GM18505 (cell line): Measurements from ENCODE around the gene SLC9A8.

Experiments used
- ATAC-seq: cut with Tn5 transposase; IDR thresholded peaks from one replicate; pipeline ENCODE4 v1.9.1; 2021; ENCODE audit not compliant: unreplicated experiment
- POLR2A ChIP-seq: IDR thresholded peaks from 4 replicates; pipeline ENCODE4 v1.6.1; 2011; ENCODE audit warnings: borderline replicate concordance; ENCODE audit not compliant: insufficient read depth, insufficient read length; ENCODE audit errors: extremely low read depth

Gene SLC9A8

DNA sequence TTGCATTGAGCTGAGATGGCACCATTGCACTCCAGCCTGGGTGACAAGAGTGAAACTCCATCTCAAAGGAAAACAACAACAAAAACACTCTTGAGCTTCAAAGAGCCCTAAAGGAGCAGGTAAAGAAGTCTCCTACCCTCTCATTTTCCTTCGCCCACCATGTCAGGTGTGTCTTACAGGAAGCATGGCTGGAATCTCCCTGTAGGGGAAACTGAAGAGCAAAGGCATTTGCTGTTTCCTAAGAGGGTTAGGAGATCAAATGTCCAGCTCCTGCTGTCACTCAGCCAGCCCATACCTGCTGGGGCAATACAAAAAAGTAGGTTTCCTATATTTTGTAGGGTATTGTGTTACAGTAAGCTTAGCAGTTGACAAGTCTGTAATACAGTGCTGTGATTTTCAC lies 59.4 kb downstream of the SLC9A8 start:
- ATAC-seq = no peak
- TF ChIP-seq POLR2A = no peak

DNA sequence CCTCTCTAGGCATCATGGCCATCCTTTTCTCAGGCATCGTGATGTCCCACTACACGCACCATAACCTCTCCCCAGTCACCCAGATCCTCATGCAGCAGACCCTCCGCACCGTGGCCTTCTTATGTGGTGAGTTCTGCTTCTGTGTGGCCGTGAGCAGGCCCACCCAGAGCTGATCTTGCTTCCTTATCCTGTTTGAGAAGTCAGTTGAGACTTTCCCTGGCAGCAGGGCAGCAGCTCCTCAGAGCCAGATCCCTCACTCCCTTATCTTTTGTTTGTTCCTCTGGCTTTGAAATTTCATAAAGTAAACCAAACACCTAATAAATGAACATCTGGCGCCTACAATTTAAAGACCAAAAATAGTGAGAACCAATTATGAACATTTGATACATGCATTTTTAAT lies 62.1 kb downstream of the SLC9A8 start:
- no peak for TF ChIP-seq POLR2A
- no peak for ATAC-seq

DNA sequence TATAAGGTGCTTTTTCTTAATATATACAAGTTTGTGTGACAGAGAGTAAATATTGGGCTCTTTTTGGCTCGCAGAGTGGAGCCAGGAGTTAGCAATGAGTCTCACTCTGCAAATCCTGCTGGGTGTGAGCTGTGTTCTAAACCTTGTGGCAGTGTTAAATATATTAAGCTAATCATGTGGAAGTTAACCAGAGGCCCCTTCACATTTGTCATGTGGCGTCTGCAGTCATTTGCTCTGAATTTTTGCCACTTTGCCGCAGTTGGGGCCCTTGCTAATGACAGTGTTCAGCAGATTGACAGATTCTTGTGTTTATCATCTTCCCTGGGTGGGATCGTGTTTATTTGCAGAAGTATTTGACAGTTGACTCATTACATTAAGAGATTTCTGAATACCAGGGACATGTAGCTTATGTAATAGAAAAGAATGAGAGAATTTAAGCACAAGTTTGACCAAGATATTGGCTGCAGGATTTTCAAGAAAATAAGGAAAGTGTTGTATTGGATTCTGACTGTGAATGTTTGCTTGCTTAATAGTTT lies 64.8 kb downstream of the SLC9A8 start:
- TF ChIP-seq POLR2A = no peak
- ATAC-seq = no peak

- TF ChIP-seq POLR2A = no peak
- ATAC-seq = no peak
Measured at GRCh38 chr20:49878977-49879376, 66.3 kb downstream of the SLC9A8 start.

- no peak for TF ChIP-seq POLR2A
- ATAC-seq = no peak
Measured at GRCh38 chr20:49880177-49880576, 67.5 kb downstream of the SLC9A8 start.

DNA sequence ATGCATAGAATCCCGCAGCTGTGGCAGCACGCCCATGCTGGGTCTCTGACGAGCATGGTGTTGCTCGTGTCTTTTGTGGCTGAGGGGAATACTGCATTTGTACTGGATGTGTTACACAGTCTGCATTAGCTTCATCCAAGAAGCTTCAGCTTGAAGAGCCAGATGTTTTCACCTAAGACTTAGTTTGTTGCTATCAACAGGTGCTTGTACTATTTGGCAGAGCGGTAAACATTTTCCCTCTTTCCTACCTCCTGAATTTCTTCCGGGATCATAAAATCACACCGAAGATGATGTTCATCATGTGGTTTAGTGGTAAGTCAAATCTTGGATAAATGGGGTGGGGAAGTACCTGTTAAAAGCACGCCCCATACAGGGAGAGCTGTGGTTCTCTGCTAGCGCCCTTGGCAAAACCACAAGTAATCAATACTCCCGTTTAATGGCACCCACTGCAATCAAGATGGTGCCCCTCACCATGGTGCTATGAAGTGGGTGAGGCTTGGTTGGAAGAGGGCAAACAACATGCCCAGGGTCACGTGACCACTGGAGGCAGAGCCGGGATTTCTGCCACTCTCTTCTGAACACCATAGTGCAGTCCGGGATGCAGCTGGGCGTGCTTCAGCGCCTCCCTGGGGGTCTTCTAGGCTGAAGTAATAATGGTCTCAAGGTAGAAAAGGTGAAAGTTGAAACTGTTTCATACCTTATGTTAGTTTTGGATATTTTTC lies 68.3 kb downstream of the SLC9A8 start:
- no peak for TF ChIP-seq POLR2A
- ATAC-seq = no peak

GRCh38 chr20:49882171-49882970 lies 69.7 kb downstream of the SLC9A8 start:
- no peak for ATAC-seq
- TF ChIP-seq POLR2A = no peak

GRCh38 chr20:49883246-49883802 lies 70.7 kb downstream of the SLC9A8 start:
- no peak for TF ChIP-seq POLR2A
- no peak for ATAC-seq

DNA sequence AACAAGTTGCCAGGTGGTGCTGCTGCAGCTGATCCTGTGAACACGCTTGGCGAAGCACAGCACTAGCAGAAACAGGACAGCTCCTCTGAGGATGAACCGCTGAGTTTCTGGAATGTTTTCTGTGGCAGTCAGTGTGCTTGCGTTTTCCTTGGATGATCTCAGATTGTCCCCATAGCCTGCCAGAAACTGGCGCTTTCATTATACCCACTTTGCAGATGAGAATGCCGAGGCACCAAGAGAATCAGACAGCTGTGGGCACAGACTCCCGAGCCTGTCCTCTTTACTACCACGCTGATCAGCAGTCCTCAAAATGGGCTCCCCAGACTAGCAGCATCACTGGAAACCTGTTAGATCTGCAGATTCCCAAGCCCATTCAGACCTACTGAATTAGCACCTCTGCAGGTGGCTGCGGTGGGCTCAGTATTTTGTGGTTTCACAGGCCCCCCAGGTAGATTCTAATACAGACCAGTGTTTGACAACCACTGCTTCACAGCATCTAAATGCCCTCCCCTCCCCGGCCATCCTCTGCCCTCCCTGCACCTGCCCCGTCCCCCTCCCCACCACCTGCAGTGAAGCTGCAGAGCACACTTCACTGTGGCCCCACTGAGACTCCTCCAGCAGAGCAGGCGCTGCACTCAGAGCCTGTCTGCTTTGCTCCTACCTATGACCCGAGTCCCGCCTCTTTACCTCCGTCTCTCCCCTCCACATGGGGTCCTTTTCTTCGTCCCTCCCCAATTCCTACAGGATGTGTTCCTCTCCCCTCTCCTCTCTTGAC lies 73.1 kb downstream of the SLC9A8 start:
- no peak for TF ChIP-seq POLR2A
- ATAC-seq = no peak

DNA sequence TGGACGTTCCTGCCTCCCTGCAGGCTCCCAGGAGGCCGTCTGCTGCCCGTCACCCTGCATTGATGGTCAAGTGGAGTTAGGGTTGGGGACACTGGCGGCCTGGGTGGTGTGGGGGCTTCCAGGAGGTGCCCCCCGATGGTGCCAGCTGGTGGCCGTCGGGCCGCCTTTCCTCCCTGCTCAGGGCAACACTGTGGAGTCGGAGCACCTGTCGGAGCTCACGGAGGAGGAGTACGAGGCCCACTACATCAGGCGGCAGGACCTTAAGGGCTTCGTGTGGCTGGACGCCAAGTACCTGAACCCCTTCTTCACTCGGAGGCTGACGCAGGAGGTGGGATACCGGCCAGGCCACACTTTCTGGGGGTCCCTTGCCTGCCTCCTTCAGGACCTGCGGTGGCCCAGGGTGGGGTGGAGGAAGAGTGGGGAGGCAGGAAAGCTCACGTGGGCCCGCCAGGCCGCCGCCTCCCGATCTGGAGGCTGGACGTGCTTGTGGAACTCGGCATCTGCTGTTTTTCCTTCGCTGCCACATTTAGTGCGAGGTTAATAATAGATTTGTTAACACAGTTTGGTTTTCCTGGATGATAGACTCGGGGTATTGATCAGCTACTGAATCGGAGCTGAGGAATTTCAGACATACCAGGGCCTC lies 74.1 kb downstream of the SLC9A8 start:
- no peak for TF ChIP-seq POLR2A
- no peak for ATAC-seq

GRCh38 chr20:49887251-49888211 lies 74.9 kb downstream of the SLC9A8 start:
- TF ChIP-seq POLR2A = no peak
- no peak for ATAC-seq
